AG09309 (cell line): Measurements from ENCODE around the gene SMIM1.

ENCODE experiments used
- DNase-seq: peaks from one replicate; pipeline ENCODE4 v3.0.0-alpha.2; 2010; ENCODE audit warnings: low read depth
- H3K4me3 ChIP-seq: 2 replicates; pipeline ENCODE4 v1.5.1; 2011; ENCODE audit warnings: mild to moderate bottlenecking, low read depth, low read length, moderate library complexity; ENCODE audit not compliant: control insufficient read depth
- CTCF ChIP-seq: IDR thresholded peaks from 2 replicates; pipeline ENCODE4 v1.5.1; 2011; ENCODE audit warnings: mild to moderate bottlenecking, low read depth, low read length, inconsistent platforms; ENCODE audit not compliant: insufficient read depth, control insufficient read depth; ENCODE audit errors: missing control alignments

The SMIM1 gene

GRCh38 chr1:3821908-3822307 lies 49.4 kb downstream of the SMIM1 start:
- no peak for DNase-seq
- no peak for TF ChIP-seq CTCF
- no peak overlapping the region for H3K4me3 ChIP-seq

GRCh38 chr1:3822421-3822820 lies 49.9 kb downstream of the SMIM1 start:
- H3K4me3 ChIP-seq, result no peak overlapping the region
- TF ChIP-seq CTCF, result no peak
- DNase-seq, result no peak

- no peak for DNase-seq
- no peak for TF ChIP-seq CTCF
- no peak overlapping the region for H3K4me3 ChIP-seq
Measured at GRCh38 chr1:3824650-3825049, 52.1 kb downstream of the SMIM1 start.

GRCh38 chr1:3825356-3825755 lies 52.8 kb downstream of the SMIM1 start:
- no peak for DNase-seq
- no peak overlapping the region for H3K4me3 ChIP-seq
- no peak for TF ChIP-seq CTCF
